ENCODE data around the gene CXCR1.

CXCR1 gene

DNA sequence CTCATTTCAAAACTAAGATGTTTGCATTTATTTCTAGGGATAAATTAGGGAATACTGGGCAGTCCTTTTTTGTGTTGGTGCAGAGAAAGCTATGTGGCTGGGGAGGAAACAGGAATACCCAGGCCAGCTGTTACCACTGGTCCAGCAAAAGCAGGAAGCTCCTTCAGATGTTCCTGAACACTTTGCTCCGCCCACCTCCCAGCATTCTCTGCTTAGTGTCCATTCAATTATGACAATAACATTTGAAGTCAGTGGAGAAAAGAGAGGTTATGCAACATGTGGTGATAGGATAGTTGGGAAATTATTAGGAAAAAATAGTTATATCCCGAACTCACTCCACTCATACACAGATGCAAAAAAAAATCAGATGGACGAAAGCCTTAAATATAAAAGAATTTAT, 28.1 kb upstream of the CXCR1 start:
- H3K4me1 ChIP-seq (ENCODE audit: insufficient read depth, low read length, severe bottlenecking), result no peaks in the 10 kb centered on the region
- no peak overlapping the region for H3K9ac ChIP-seq (ENCODE audit: low read length)
- H3K9me2 ChIP-seq (ENCODE audit: low read depth, low read length), result no peaks in the 10 kb centered on the region
- TF ChIP-seq EZH2 (IDR thresholded peaks at IDR 0.05; ENCODE audit: borderline replicate concordance, low read length), result no peak
- TF ChIP-seq, protein P1, sequence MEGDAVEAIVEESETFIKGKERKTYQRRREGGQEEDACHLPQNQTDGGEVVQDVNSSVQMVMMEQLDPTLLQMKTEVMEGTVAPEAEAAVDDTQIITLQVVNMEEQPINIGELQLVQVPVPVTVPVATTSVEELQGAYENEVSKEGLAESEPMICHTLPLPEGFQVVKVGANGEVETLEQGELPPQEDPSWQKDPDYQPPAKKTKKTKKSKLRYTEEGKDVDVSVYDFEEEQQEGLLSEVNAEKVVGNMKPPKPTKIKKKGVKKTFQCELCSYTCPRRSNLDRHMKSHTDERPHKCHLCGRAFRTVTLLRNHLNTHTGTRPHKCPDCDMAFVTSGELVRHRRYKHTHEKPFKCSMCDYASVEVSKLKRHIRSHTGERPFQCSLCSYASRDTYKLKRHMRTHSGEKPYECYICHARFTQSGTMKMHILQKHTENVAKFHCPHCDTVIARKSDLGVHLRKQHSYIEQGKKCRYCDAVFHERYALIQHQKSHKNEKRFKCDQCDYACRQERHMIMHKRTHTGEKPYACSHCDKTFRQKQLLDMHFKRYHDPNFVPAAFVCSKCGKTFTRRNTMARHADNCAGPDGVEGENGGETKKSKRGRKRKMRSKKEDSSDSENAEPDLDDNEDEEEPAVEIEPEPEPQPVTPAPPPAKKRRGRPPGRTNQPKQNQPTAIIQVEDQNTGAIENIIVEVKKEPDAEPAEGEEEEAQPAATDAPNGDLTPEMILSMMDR (IDR thresholded peaks at IDR 0.05; ENCODE audit: low read length), result no peak
- no peak overlapping the region for H3K27ac ChIP-seq (ENCODE audit: low read depth, low read length, poor library complexity, severe bottlenecking)
- H3K27me3 ChIP-seq (ENCODE audit: insufficient read depth, low read length), result no peaks in the 10 kb centered on the region; the same call in none of the 2 replicates
- no peaks in the 10 kb centered on the region for H3F3A ChIP-seq (ENCODE audit: insufficient read depth, low read length)
- no peaks in the 10 kb centered on the region for H3K9me3 ChIP-seq (ENCODE audit: low read length)
- H3K4me2 ChIP-seq (ENCODE audit: low read length), result no peak overlapping the region
- no peak overlapping the region for H3K4me3 ChIP-seq (ENCODE audit: low read depth, low read length, poor library complexity, severe bottlenecking)
- H3K79me2 ChIP-seq (ENCODE audit: insufficient read depth, low read length), result no peaks in the 10 kb centered on the region
- H3K36me3 ChIP-seq (ENCODE audit: insufficient read depth, low read length), result no peaks in the 10 kb centered on the region
- no peaks in the 10 kb centered on the region for H4K20me1 ChIP-seq (ENCODE audit: insufficient read depth, low read length)
- no peak overlapping the region for H2AFZ ChIP-seq (ENCODE audit: low read length)

DNA sequence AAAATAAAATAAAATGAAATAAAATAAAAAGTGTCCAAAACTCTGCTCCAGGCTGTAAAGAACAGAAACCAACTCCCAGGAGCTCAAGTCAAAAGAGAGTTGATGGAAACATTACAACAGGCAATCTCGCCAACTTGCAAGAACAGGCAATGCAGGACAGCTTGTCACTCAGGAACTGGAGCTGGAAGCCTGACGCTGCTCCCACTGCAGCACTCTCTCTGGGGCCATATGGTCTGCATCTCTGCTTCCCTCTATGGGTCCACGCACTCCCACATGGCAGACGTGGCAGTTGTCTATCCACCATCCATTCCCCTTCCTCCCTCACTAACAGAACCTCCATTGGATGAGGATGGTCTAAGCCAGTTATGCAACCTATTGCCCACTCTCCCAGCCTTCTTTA, 26.9 kb upstream of the CXCR1 start:
- Histone ChIP-seq H3K27ac (ENCODE audit: low read depth, low read length, poor library complexity, severe bottlenecking) (no peak overlapping the region), H3K27me3 (ENCODE audit: insufficient read depth, low read length) (no peaks in the 10 kb centered on the region; the same call in 1 of the 2 replicates), H3K4me1 (ENCODE audit: insufficient read depth, low read length, severe bottlenecking) (no peaks in the 10 kb centered on the region), H4K20me1 (ENCODE audit: insufficient read depth, low read length) (no peaks in the 10 kb centered on the region), H3F3A (ENCODE audit: insufficient read depth, low read length) (no peaks in the 10 kb centered on the region), H3K36me3 (ENCODE audit: insufficient read depth, low read length) (no peaks in the 10 kb centered on the region), H2AFZ (ENCODE audit: low read length) (no peak overlapping the region), H3K9ac (ENCODE audit: low read length) (no peak overlapping the region), H3K9me2 (ENCODE audit: low read depth, low read length) (no peaks in the 10 kb centered on the region), H3K4me3 (ENCODE audit: low read depth, low read length, poor library complexity, severe bottlenecking) (no peak overlapping the region), H3K9me3 (ENCODE audit: low read length) (no peaks in the 10 kb centered on the region), H3K79me2 (ENCODE audit: insufficient read depth, low read length) (no peaks in the 10 kb centered on the region), H3K4me2 (ENCODE audit: low read length) (no peak overlapping the region)
- TF ChIP-seq EZH2 (IDR thresholded peaks at IDR 0.05; ENCODE audit: borderline replicate concordance, low read length), result no peak
- TF ChIP-seq, protein P1 (IDR thresholded peaks at IDR 0.05; ENCODE audit: low read length), result no peak

DNA sequence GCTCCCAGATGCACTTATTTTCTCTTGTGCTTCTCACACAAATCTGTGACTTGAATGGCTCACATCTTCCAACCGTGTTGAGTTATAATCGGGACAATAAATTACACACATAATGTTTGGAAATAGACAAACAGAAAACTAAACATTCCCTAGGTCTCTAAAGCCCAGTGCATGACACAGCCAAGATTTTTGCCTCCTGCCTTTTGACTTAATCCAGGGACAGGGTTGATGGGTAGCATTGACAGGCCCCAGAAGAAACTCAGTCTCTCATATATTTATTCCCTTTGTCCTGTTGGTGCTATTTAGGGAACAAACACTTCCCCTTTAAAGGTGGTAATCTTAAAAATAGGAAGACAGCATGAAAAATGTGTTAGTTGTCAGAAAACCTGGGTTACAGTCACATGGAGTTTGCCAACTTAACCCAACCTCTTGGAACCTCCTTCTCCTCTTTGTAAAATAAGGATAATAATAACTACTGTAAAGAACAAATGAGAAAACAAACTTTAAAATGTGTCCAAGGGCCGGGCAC, 26.2 kb upstream of the CXCR1 start:
- no peaks in the 10 kb centered on the region for H4K20me1 ChIP-seq (ENCODE audit: insufficient read depth, low read length)
- no peak overlapping the region for H3K4me3 ChIP-seq (ENCODE audit: low read depth, low read length, poor library complexity, severe bottlenecking)
- no peak overlapping the region for H2AFZ ChIP-seq (ENCODE audit: low read length)
- H3K9me3 ChIP-seq (ENCODE audit: low read length), result no peaks in the 10 kb centered on the region
- no peaks in the 10 kb centered on the region for H3K9me2 ChIP-seq (ENCODE audit: low read depth, low read length)
- H3K9ac ChIP-seq (ENCODE audit: low read length), result no peak overlapping the region
- no peaks in the 10 kb centered on the region for H3K4me1 ChIP-seq (ENCODE audit: insufficient read depth, low read length, severe bottlenecking)
- H3K79me2 ChIP-seq (ENCODE audit: insufficient read depth, low read length), result no peaks in the 10 kb centered on the region
- H3K36me3 ChIP-seq (ENCODE audit: insufficient read depth, low read length), result no peaks in the 10 kb centered on the region
- no peak overlapping the region for H3K4me2 ChIP-seq (ENCODE audit: low read length)
- TF ChIP-seq EZH2 (IDR thresholded peaks at IDR 0.05; ENCODE audit: borderline replicate concordance, low read length), result no peak
- TF ChIP-seq, protein P1 (IDR thresholded peaks at IDR 0.05; ENCODE audit: low read length), result no peak
- no peak overlapping the region for H3K27ac ChIP-seq (ENCODE audit: low read depth, low read length, poor library complexity, severe bottlenecking)
- H3F3A ChIP-seq (ENCODE audit: insufficient read depth, low read length), result no peaks in the 10 kb centered on the region
- H3K27me3 ChIP-seq (ENCODE audit: insufficient read depth, low read length), result no peaks in the 10 kb centered on the region; the same call in 1 of the 2 replicates

Measured in OCI-LY1 (cell line).